ENCODE measurements around the gene PSME3. TPM values are rescaled to one million over a fixed set of nuclear protein-coding genes. Genes with fewer than 3 reads are reported as not detected.

The PSME3 gene
- total and polyA plus RNA-seq, 8 donors, result 26.4 to 75.8 (median 68.7) TPM

Small RNAs within 50 kb of the gene (small RNA-seq; reads per million reads assigned to genes)
- 0 reads per million in 4 donors for gene MIR6781
- gene RNU6-287P, result 0 reads per million in 4 donors

Other genes with a start within 250 kb of the PSME3 start
- 10 to 100 TPM; 21.1 to 74.8 (median 51.0) TPM for gene RETREG3, start 224.0 kb upstream of the PSME3 start, total RNA-seq
- gene RETREG3, start 224.0 kb upstream of the PSME3 start, polyA plus RNA-seq, result 10 to 100 TPM in 2 of 3 donors, 1 to 10 TPM in 1; 9.5 to 20.4 (median 15.4) TPM
- gene TUBG1, start 223.7 kb upstream of the PSME3 start, total RNA-seq, result 10 to 100 TPM; 18.5 to 72.4 (median 49.2) TPM
- gene TUBG1, start 223.7 kb upstream of the PSME3 start, polyA plus RNA-seq, result 10 to 100 TPM; 33.3 to 51.5 (median 42.2) TPM
- gene TUBG2, start 174.1 kb upstream of the PSME3 start, total RNA-seq, result 100 to 1,000 TPM in 2 of 5 donors, 10 to 100 TPM in 2, 1 to 10 TPM in 1; 4.3 to 181 (median 15.8) TPM
- 10 to 100 TPM; 13.3 to 17.1 (median 15.9) TPM for gene TUBG2, start 174.1 kb upstream of the PSME3 start, polyA plus RNA-seq
- gene PLEKHH3, start 156.4 kb upstream of the PSME3 start, total RNA-seq, result 10 to 100 TPM; 16.5 to 96.0 (median 28.0) TPM
- 10 to 100 TPM; 19.1 to 74.4 (median 52.9) TPM for gene PLEKHH3, start 156.4 kb upstream of the PSME3 start, polyA plus RNA-seq
- gene CCR10, start 151.6 kb upstream of the PSME3 start, total RNA-seq, result 10 to 100 TPM in 1 of 5 donors, 1 to 10 TPM in 3, not detected in 1; 1.7 to 11.7 (median 7.0) TPM
- 1 to 10 TPM in 1 of 3 donors, under 1 TPM in 2; 0.55 to 1.4 (median 0.56) TPM for gene CCR10, start 151.6 kb upstream of the PSME3 start, polyA plus RNA-seq
- 10 to 100 TPM in 2 of 5 donors, 1 to 10 TPM in 3; 6.7 to 13.3 (median 9.0) TPM for gene CNTNAP1, start 150.9 kb upstream of the PSME3 start, total RNA-seq
- 1 to 10 TPM in 2 of 3 donors, under 1 TPM in 1; 0.76 to 2.7 (median 2.6) TPM for gene CNTNAP1, start 150.9 kb upstream of the PSME3 start, polyA plus RNA-seq
- gene EZH1, start 88.4 kb upstream of the PSME3 start, total RNA-seq, result 100 to 1,000 TPM in 1 of 5 donors, 10 to 100 TPM in 4; 28.1 to 512 (median 35.6) TPM
- 10 to 100 TPM in 1 of 3 donors, 1 to 10 TPM in 2; 6.3 to 16.0 (median 6.7) TPM for gene EZH1, start 88.4 kb upstream of the PSME3 start, polyA plus RNA-seq
- gene RAMP2, start 72.2 kb upstream of the PSME3 start, total RNA-seq, result 10 to 100 TPM in 2 of 5 donors, not detected in 3; 10.4 to 15.2 TPM
- gene RAMP2, start 72.2 kb upstream of the PSME3 start, polyA plus RNA-seq, result 10 to 100 TPM in 2 of 3 donors, 1 to 10 TPM in 1; 8.6 to 20.0 (median 19.2) TPM
- 10 to 100 TPM in 3 of 5 donors, 1 to 10 TPM in 2; 4.1 to 66.5 (median 12.9) TPM for gene VPS25, start 59.9 kb upstream of the PSME3 start, total RNA-seq
- gene VPS25, start 59.9 kb upstream of the PSME3 start, polyA plus RNA-seq, result 10 to 100 TPM; 71.8 to 79.6 (median 75.5) TPM
- gene WNK4, start 52.8 kb upstream of the PSME3 start, total RNA-seq, result 10 to 100 TPM in 2 of 5 donors, 1 to 10 TPM in 3; 1.1 to 30.4 (median 4.9) TPM
- gene WNK4, start 52.8 kb upstream of the PSME3 start, polyA plus RNA-seq, result 1 to 10 TPM; 1.1 to 1.7 (median 1.3) TPM
- 100 to 1,000 TPM in 3 of 5 donors, 10 to 100 TPM in 2; 22.2 to 166 (median 121) TPM for gene COA3, start 34.7 kb upstream of the PSME3 start, total RNA-seq
- 100 to 1,000 TPM; 201 to 268 (median 201) TPM for gene COA3, start 34.7 kb upstream of the PSME3 start, polyA plus RNA-seq
- 1 to 10 TPM in 2 of 5 donors, under 1 TPM in 1, not detected in 2; 0.29 to 2.2 (median 1.3) TPM for gene CNTD1, start 34.5 kb upstream of the PSME3 start, total RNA-seq
- gene CNTD1, start 34.5 kb upstream of the PSME3 start, polyA plus RNA-seq, result 1 to 10 TPM; 1.3 to 2.4 (median 1.3) TPM
- gene BECN1, start 9.1 kb upstream of the PSME3 start, total RNA-seq, result 100 to 1,000 TPM in 3 of 5 donors, 10 to 100 TPM in 2; 53.1 to 192 (median 124) TPM
- 10 to 100 TPM; 40.3 to 86.1 (median 65.2) TPM for gene BECN1, start 9.1 kb upstream of the PSME3 start, polyA plus RNA-seq
- gene AOC2, start 11.2 kb downstream of the PSME3 start, total RNA-seq, result 1 to 10 TPM in 1 of 5 donors, under 1 TPM in 2, not detected in 2; 0.87 to 3.0 (median 0.92) TPM
- under 1 TPM in 2 of 3 donors, not detected in 1; 0.50 to 0.55 TPM for gene AOC2, start 11.2 kb downstream of the PSME3 start, polyA plus RNA-seq
- gene AOC3, start 17.8 kb downstream of the PSME3 start, total RNA-seq, result 10 to 100 TPM; 20.9 to 67.9 (median 42.0) TPM
- gene AOC3, start 17.8 kb downstream of the PSME3 start, polyA plus RNA-seq, result 10 to 100 TPM in 1 of 3 donors, 1 to 10 TPM in 2; 6.2 to 46.9 (median 9.3) TPM
- 1 to 10 TPM in 1 of 5 donors, not detected in 4; 4.0 TPM for gene G6PC1, start 67.4 kb downstream of the PSME3 start, total RNA-seq
- not detected for gene G6PC1, start 67.4 kb downstream of the PSME3 start, polyA plus RNA-seq
- 10 to 100 TPM in 4 of 5 donors, 1 to 10 TPM in 1; 6.4 to 64.0 (median 26.8) TPM for gene AARSD1, start 131.1 kb downstream of the PSME3 start, total RNA-seq
- 10 to 100 TPM; 37.7 to 61.2 (median 56.7) TPM for gene AARSD1, start 131.1 kb downstream of the PSME3 start, polyA plus RNA-seq
- gene PTGES3L, start 146.7 kb downstream of the PSME3 start, total RNA-seq, result 1 to 10 TPM in 3 of 5 donors, not detected in 2; 3.6 to 9.8 (median 8.3) TPM
- 1 to 10 TPM in 2 of 3 donors, not detected in 1; 1.3 to 2.9 TPM for gene PTGES3L, start 146.7 kb downstream of the PSME3 start, polyA plus RNA-seq
- gene RUNDC1, start 147.2 kb downstream of the PSME3 start, total RNA-seq, result 10 to 100 TPM; 12.9 to 51.6 (median 15.2) TPM
- gene RUNDC1, start 147.2 kb downstream of the PSME3 start, polyA plus RNA-seq, result 1 to 10 TPM; 5.8 to 7.1 (median 6.6) TPM
- 1,000 to 10,000 TPM in 3 of 5 donors, 100 to 1,000 TPM in 2; 251 to 1,639 (median 1,099) TPM for gene RPL27, start 165.0 kb downstream of the PSME3 start, total RNA-seq
- gene RPL27, start 165.0 kb downstream of the PSME3 start, polyA plus RNA-seq, result 1,000 to 10,000 TPM; 2,693 to 4,199 (median 4,058) TPM
- 100 to 1,000 TPM in 1 of 5 donors, 10 to 100 TPM in 2, 1 to 10 TPM in 2; 4.0 to 145 (median 19.5) TPM for gene IFI35, start 173.4 kb downstream of the PSME3 start, total RNA-seq
- gene IFI35, start 173.4 kb downstream of the PSME3 start, polyA plus RNA-seq, result 10 to 100 TPM; 37.6 to 53.0 (median 46.4) TPM
- gene VAT1, start 189.0 kb downstream of the PSME3 start, total RNA-seq, result 10 to 100 TPM in 4 of 5 donors, 1 to 10 TPM in 1; 8.2 to 71.7 (median 55.8) TPM
- gene VAT1, start 189.0 kb downstream of the PSME3 start, polyA plus RNA-seq, result 10 to 100 TPM; 26.5 to 73.6 (median 65.7) TPM
- 1 to 10 TPM in 3 of 5 donors, under 1 TPM in 1, not detected in 1; 0.37 to 5.8 (median 2.1) TPM for gene RND2, start 191.8 kb downstream of the PSME3 start, total RNA-seq
- gene RND2, start 191.8 kb downstream of the PSME3 start, polyA plus RNA-seq, result 1 to 10 TPM in 2 of 3 donors, under 1 TPM in 1; 0.50 to 1.2 (median 1.2) TPM